Endometrium (tissue), 2 donors: ENCODE measurements around the gene DISC1.
"Not testable (repeated sequence)": the region's sequence is repeated elsewhere in the genome, so short reads cannot be mapped to it uniquely, and the experiment has no call there.

Experiments
- FAIRE-seq: peaks from 2 replicates; lab custom pipeline; 2012; peaks lifted over from hg19 to GRCh38; lab: Jason Lieb, UNC
- donor health status: control.
- donor health status: control.

The DISC1 gene

DNA sequence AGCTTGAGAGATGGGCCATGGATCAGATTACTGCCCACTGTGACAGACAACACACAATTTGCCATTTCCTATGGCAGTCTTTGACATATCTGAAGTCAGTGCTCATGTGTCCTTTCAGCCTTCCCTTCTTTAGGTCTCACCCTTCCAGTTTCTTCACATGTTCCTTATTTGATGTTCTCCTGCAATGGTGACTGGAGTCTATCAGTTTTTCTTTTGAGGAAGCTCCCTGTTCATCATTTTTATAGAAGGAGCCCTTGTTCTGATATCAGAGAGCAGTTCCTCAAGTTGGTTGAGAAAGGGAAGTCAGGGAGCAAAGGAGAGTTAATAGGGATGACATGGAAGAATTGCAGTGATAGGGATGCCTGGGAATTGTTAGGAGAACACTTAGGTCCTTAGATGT, 42.2 kb downstream of the DISC1 start:
- no peak for FAIRE-seq

DNA sequence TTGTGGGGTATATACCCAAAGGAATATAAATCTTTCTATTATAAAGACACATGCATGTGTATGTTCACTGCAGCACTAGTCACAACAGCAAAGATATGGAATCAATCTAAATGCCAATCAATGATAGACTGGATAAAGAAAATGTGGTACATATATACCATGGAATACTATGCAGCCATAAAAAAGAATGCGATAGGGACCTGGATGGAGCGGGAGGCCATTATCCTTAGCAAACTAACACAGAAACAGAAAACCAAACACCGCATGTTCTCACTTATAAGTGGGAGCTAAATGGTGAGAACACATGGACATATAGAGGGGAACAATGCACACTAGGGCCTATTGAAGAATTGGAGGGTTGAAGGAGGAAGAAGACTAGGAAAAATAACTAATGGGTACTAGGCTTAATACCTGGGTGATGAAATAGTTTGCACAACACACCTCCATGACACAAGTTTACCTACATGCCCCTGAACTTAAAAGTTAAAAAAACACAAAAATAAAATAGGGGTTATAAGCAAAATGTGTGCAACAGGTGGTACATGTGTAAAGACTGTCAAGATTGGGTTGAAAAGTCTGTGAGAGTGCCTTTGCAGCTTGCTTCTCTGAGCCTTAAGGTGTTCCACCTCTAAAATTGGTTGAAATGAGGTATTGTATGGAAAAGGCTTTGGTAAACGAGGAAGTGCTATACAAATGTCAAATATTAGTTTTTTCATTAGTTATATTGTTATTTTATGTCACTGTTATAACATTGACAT, 43.5 kb downstream of the DISC1 start:
- not testable (repeated sequence) for FAIRE-seq

DNA sequence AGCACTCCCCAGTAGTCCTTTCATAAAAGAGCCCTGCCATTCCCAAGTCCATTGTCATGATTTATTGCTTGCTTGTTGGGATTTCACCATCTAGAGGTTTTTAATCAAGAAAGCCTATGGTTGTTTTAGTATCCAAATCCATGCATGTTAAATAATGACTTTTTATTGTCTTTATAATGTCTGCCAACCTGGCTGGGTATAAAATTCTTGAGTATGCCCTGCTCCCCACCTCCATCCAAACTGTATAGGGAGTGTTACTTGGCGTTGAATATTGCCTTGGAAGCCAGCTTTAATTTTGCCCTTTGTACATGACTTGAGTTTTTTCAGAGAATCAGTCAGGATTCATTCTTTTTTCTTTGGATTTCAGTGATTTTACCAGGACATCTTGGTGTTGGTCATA, 44.2 kb downstream of the DISC1 start:
- no peak for FAIRE-seq

DNA sequence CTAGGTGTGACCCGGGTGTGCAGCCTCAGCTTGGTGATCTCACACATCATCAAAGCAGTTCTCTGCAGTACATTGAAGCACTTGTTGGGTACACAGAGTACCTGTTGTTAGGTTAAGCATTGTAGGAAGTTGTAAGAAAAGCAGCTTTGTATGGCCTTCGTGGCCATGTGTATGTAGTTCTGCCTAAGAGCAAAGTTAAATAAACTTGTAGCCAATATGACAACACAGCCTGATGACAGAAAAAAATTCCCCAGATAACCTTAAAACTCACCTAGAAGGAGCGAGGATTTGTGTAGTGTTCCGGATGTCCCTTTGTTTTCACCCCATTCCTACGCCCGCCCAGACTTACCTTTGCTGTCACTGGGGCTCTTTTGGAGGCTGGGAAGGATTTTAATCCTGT, 48.0 kb downstream of the DISC1 start:
- no peak for FAIRE-seq

DNA sequence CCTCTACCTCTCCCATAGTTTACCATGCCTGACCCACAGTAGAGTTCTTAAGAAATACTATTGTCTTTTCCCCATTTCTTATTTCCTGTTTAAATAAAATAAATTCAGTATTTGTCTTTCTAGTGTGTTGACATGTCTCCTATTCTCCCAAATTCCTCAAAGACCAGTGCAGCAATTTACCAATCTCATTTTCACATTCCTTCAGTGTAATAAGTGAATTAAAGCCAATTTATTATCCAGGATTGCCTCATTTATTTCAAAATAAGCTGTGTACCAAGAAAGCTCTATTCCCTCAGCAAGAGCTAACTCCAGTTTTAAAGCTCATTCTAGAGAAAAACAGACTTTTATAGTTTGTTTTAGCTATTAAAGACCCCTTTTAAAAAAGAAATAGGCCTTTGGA, 49.9 kb downstream of the DISC1 start:
- no peak for FAIRE-seq

DNA sequence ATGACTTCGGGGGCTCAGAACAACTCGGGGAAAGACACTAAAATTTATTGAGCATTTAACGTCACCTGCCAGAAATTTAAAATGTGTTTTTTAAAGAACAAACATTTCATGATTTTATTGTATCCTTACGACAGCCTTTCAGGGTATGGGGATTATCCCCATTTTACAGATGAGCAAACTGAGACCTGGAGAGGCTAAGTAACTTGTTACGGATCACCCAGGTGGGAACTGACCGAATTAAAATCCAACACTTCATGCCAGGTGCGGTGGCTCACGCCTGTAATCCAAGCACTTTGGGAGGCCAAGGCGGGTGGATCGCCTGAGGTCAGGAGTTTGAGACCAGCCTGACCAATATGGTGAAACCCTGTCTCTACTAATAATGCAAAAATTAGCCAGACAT, 50.9 kb downstream of the DISC1 start:
- no peak for FAIRE-seq

DNA sequence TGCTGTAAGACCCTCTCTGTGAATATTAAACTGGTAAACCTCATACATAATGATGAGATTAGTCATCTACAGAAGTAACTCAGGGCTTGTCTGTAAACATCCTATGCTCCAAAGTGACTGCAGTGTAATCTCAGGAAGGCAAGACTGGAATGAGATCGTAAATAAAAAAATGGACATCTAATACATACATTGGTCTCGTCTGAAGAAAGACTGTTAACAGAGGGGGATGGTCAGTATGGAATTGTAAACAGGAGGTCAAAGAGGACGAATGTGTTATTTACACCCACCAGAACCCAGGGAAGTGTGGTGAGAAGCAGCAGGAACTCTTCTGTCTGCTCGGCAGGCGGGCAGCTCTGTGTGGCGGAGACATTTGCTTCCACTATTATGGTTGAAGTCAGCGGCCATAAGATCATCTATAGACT, 51.4 kb downstream of the DISC1 start:
- no peak for FAIRE-seq

DNA sequence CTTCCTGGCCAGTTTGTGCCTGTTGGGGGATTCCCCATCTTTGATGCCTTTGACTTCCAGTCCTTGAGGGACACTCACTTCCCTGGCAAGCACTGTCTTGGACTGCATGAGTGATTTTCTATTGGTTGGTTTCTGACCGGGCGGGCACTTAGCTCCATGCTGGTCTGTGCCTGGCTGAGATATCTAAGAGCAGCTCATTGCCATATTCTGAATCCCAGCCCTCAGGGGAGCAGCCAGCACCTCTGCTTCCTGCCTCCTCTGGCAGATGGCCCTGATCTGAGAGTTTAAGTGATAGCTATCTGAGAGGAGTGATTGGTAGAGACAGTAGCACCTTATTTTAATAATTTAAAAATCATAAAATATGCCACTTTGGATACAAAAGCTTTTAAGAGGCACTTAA, 52.5 kb downstream of the DISC1 start:
- no peak for FAIRE-seq

DNA sequence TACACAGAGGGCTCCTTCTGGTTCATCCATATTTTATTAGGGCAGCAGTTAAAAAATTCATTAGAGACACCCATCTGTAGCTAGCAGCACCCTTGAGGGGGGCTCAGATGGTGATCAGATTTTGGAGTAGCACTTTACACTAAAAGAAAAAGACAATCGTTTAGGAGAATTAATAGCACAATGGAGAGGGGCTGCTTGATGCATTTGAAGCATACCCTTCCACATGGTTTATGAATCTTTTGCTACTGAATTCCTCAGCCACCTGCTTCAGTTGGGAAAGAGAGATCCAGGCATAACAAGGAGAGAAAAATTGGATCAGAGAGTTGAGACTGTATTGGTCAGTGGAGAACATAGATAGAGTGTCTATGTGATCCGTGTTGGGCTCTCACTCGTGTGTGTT, 54.4 kb downstream of the DISC1 start:
- FAIRE-seq: no peak

DNA sequence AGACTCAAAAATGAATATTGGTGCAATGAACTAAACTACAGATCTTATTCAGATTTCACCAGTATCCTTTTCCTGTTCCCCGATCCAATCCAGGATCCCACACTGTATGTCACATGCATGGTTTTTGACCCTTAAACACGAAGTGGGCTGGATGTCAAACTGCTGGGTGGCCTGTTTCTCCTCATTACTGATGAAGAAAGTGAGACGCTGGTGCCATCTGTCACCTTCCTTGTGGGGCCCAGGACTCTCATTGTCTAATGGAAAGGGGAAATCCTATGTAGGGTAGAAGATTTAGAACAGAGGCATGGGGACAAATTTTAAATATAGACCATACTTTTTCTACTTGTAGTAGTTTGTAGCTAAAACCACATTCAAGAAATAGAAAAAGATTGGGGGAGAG, 56.2 kb downstream of the DISC1 start:
- no peak for FAIRE-seq

DNA sequence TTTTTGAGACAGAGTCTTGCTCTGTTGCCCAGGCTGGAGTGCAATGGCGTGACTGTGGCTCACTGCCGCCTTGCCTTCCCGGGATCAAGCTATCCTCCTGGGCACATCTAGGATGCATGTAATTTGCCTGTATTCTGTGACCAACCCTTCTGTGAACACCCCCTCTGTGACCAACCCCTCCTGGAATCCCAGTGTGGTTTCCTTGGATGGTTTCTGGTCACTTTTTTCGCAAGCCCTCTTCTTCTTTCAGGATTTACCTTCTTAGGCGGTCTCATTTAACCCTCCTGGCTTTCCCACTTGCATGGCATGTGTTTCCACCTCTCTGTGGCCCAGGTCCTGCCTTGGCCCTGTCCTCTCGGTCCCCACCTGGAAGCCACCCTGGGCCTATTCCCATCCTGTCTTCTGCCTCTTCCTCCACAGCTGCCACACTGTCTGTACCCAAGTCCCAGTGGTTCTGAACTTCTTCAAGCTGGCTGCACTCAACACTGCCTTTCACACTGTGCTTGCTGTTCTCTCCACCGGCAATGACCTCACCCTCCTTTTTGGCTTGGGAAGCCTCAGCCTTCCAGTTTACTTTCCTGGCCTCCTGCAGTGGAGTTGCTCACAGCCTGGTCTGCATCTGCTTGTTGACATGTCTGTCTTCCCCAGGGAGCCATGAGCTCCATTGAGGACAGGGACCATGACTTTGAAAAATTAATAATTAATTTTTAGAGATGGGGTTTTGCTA, 57.0 kb downstream of the DISC1 start:
- FAIRE-seq: no peak

DNA sequence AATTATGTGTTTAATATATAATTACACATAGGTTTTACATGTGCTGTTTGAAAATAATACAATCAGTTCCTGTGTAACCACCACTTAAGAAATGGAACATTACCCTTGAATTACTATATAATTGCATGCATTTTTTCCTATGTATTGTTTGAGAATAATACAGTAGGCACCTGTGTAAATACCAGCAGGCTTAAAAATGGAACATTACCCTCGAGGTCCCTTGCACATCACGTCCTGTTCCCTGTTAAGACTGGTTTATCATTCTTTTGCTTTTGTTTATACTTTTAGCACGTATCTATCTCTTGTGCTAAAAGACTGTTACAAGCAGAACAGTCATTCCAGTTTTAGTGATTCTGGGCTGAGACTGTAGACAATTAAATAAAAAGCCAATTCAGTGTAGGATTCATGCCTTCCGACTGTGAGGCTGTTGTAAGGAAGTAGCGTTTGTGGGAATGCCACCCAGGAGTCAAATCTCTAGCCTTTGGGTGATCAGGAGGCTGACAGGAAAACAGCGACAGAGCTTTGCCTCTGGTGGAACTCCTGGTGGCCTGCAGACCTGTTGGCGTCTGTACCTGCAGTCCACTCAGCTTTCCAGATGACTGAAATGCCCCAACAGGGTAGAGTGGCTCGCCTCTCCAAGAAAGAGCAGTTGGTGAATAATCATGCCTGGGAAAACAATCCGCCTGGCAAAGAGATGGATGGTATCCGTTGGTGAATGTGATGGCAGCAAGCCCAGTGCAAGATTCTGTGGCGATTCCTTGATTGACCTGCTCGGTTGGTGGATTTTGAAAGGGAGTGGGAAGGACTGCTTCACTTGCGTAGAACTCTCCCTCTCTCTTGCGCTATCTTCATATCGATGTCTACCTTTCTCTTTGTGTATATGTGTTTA, 58.0 kb downstream of the DISC1 start:
- FAIRE-seq: peak; percentile 60

DNA sequence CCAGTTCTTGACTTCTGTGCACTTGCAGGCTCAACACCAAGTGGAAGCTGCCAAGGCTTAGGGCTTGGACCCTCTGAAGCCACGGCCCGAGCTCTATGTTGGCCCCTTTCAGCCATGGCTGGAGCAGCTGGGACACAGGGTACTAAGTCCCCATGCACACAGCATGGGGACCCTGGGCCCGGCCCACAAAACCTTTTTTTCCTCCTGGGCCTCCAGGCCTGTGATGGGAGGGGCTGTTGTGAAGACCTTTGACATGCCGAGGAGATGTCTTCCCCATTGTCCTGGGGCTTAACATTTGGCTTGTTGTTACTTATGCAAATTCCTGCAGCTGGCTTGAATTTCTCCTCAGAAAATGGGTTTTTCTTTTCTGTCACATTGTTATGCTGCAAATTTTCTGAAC, 59.8 kb downstream of the DISC1 start:
- FAIRE-seq: no peak

DNA sequence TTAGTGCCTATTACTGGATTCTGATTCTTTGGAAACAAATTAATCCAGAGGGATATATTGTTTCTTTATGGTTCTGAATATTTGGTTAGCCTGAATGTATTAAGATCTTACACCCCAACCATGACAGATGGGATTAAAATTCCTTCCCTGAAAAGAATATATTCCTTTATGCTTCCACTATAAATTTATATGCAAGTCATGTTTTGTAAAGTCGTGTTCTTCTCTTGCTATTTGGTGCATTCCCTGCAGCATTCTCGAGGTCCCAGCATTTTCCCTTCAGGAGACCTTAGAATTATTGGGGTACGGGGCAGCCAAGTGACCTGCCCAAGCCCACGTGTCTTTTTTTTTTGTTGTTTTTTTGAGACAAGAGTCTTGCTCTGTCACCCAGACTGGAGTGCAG, 62.4 kb downstream of the DISC1 start:
- FAIRE-seq: no peak

DNA sequence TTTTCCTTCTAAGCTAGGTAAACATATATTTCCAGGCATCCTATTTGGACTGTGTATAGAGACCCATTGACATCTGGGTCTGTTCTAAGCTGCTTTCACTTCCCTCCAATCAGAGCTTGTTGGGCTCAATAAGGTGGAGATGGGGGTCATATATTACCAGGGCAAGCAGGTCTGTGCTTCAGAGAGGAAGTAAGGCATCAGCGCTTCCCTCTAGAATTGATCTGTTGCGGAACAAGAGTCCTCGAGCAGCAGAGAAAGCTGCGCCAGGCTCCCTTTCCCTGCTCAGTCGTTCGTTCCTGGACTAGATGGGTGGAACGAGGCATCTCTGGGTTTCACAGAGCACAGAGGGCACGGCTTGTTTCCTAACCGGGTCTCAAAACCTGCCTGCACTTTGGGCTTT, 63.5 kb downstream of the DISC1 start:
- no peak for FAIRE-seq

DNA sequence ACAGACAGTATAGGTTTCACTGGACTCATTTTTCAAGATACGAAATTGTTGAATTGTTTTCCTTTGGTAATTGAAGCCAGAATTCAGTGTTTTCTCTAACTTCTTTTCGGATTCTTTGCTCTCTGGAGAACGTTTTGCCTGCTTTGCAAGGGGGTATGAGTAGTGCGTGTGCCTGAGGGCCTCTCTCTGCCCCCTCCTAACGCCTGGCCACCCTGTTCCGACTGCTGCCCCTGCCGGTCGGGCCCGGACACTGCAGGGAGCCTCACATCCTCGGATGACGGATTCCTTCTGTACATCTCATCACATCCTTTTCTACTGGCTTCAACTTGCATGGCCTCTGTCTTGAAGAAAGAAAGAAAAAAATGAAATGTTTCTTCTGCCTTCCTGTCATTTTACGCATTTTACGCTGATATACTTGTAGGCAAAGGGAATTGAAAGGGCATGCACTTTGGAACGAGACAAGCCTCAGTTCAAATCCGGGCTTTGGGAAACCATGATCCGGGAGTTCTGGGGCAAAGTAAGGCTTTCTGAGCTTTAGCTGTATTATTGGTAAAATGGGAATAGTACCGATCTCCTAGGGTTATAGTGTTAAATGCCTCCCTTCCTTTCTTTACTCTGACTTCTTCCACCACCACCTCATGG, 65.1 kb downstream of the DISC1 start:
- FAIRE-seq: no peak

DNA sequence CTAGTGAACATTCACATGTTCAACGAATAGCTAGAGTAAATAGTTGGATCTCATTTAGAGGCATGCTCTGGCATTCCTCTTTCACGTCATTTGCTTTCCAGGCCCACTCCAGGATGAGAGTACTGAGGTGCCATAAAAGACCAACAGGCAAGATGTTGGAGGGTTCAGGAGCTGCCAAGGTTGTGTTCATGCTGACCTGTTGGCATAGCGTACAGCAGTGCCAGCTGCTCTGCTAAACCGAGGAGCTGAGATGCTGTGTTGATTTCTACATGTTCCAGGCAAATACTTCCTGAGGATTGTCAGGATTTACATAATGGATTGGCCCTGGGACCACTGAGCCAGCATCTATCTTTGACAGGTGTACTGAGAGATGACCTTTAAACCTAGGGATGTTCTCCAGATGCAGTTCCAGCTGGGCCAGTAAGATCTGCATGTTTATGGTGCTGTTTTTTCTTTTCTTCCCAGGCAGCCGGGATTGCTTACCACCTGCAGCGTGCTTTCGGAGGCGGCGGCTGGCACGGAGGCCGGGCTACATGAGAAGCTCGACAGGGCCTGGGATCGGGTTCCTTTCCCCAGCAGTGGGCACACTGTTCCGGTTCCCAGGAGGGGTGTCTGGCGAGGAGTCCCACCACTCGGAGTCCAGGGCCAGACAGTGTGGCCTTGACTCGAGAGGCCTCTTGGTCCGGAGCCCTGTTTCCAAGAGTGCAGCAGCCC, 66.9 kb downstream of the DISC1 start:
- no peak for FAIRE-seq

DNA sequence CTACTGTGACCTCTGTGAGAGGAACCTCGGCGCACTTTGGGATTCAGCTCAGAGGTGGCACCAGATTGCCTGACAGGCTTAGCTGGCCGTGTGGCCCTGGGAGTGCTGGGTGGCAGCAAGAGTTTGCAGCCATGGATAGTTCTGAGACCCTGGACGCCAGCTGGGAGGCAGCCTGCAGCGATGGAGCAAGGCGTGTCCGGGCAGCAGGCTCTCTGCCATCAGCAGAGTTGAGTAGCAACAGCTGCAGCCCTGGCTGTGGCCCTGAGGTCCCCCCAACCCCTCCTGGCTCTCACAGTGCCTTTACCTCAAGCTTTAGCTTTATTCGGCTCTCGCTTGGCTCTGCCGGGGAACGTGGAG, 67.5 kb downstream of the DISC1 start:
- no peak for FAIRE-seq

DNA sequence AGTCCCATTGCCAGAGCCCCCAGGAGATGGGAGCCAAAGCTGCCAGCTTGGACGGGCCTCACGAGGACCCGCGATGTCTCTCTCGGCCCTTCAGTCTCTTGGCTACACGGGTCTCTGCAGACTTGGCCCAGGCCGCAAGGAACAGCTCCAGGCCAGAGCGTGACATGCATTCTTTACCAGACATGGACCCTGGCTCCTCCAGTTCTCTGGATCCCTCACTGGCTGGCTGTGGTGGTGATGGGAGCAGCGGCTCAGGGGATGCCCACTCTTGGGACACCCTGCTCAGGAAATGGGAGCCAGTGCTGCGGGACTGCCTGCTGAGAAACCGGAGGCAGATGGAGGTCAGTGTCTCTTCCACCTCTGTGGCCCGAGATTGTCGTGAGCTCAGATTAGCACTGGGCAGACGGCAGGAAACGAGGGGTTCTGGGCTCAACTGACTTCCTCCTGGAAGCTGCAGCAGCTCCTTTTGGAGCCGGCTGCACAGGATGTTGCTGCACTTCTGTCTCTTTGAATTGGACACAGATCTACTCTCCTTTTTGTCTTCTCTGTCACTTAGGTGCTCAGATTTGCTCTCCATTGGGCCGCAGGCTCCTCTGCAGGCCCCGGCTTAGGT, 68.0 kb downstream of the DISC1 start:
- no peak for FAIRE-seq

DNA sequence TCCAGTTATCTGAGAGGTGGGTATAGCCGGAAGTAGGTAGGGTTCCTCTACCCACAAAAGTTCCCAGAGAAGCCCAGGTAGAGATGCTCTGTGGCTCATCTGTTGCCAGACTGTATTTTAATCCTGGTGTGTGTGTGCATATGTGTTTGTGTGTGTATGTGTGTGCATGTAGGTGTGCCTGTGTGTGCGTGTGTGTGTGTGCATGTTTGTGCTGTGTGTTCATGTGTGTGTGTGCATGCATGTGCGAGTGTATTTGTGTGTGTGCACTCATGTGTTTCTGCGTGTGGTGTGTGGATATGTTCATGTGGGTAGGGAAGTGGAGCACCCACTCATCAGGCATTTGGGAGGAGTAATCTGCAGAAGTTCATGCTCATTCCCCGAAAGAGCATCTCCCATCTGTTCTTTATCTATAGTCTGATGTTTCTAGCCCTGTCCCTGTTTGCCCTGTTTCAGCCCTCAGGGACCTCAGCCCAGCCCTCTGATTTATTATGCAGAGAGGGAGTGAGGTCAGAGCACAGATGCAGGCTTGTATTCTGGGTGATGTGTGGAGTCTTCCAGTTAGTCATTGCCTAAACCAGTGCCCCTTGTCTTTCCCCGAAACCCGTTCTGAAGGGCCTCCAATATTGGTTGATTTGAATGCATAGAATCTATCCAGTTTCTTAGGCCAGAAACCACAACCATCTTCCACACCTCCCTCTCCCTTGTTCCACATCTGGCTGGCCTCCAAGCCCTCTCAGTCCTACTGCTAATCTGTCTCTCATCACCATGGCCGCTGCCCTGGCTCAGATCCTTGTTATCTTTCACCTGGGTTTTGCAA, 69.1 kb downstream of the DISC1 start:
- FAIRE-seq: no peak

DNA sequence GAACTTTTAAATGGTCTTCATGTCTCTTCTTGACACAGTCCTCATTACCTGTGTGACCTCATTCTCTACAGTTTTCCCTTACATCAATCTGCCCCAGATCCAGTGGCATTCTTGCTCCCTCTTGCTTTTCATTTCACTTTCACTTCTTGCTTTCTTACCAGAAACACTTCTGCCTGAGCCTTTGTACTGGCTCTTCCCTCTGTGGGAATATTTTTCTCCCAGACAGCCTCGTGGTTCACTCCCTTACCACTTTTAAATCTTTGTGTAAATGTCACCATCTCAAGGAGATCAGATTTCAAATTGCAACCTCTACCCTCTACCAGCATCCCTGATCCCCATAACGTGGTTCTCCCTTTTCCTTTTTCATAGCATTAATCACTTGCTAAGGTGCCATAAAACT, 73.2 kb downstream of the DISC1 start:
- no peak for FAIRE-seq
